Gastroesophageal sphincter (tissue), 4 donors: Measurements from ENCODE around the gene TTC7B. TPM values are rescaled to one million over a fixed set of nuclear protein-coding genes. Genes with fewer than 3 reads are reported as not detected.

Experiments used
- ATAC-seq: fragments of 150-250 bp; one replicate; pipeline ENCODE4 v1.9.1; 2016; ENCODE audit warnings: mild to moderate bottlenecking, moderate library complexity
- H3K27ac ChIP-seq, 4 donors: fragments of 200-600 bp; sonication (generic) in 3 of 4; 1 replicate in 3 of 4; 2 replicates in 1 of 4; pipeline ENCODE4 v1.5.1; 2016 to 2019
- H3K27me3 ChIP-seq: fragments of 200-600 bp; sonication (generic); one replicate; pipeline ENCODE4 v1.5.1; 2019
- H3K36me3 ChIP-seq, 2 donors: fragments of 200-600 bp; sonication (generic); one replicate each; pipeline ENCODE4 v1.5.1; 2019; ENCODE audit warnings: control low read depth in 1 of 2
- H3K4me1 ChIP-seq, 3 donors: fragments of 200-600 bp; sonication (generic); 1 replicate in 2 of 3; 2 replicates in 1 of 3; pipeline ENCODE4 v1.5.1; 2016 to 2019; ENCODE audit warnings: control low read depth in 2 of 3
- H3K4me3 ChIP-seq, 2 donors: fragments of 200-600 bp; sonication (generic); one replicate each; pipeline ENCODE4 v1.5.1; 2019; ENCODE audit warnings: mild to moderate bottlenecking in 1 of 2, moderate library complexity in 1 of 2
- H3K9me3 ChIP-seq, 3 donors: fragments of 200-600 bp; sonication (generic); one replicate each; pipeline ENCODE4 v1.5.1; 2017 to 2019; ENCODE audit warnings: control low read depth in 2 of 3
- EP300 ChIP-seq: sonication (generic); formaldehyde crosslinking; IDR thresholded peaks from one replicate; pipeline ENCODE4 v1.6.1; 2017; ENCODE audit warnings: antibody characterized with exemption, mild to moderate bottlenecking
- POLR2A ChIP-seq, 2 donors: fragments of 450-650 bp; IDR thresholded peaks; one replicate each; pipeline ENCODE4 v1.6.1; 2017; ENCODE audit warnings: antibody characterized with exemption in 2 of 2, mild to moderate bottlenecking in 2 of 2, moderate library complexity in 1 of 2
- POLR2AphosphoS5 ChIP-seq: sonication (generic); formaldehyde crosslinking; IDR thresholded peaks from one replicate; pipeline ENCODE4 v1.6.1; 2017; ENCODE audit warnings: antibody characterized with exemption
- WGBS, 2 donors: methylation state at CpG; one replicate each; pipeline ENCODE4 v1.1.5; 2018; ENCODE audit warnings: low coverage in 1 of 2; 5-methylcytosine and 5-hydroxymethylcytosine counted together
- total RNA-seq, 4 donors: library from RNA; depleted of rRNA; stranded (reverse); fragments of >200 nt; gene quantifications; one replicate each; pipeline ENCODE4 v1.1.0, GENCODE V29; 2016
- TF ChIP-seq, protein P1 (sequence below), 4 experiments: fragments of 200-600 bp in 2 of 4; fragments of 450-650 bp in 2 of 4; sonication (generic) in 1 of 4; IDR thresholded peaks; one replicate each; pipeline ENCODE4 v1.5.1; 2017 to 2019; ENCODE audit warnings: antibody characterized with exemption in 4 of 4, mild to moderate bottlenecking in 2 of 4, moderate library complexity in 2 of 4

TTC7B gene
- total RNA-seq, 4 donors from 2014 or later = 59.0 to 170 (median 64.1) TPM

DNA sequence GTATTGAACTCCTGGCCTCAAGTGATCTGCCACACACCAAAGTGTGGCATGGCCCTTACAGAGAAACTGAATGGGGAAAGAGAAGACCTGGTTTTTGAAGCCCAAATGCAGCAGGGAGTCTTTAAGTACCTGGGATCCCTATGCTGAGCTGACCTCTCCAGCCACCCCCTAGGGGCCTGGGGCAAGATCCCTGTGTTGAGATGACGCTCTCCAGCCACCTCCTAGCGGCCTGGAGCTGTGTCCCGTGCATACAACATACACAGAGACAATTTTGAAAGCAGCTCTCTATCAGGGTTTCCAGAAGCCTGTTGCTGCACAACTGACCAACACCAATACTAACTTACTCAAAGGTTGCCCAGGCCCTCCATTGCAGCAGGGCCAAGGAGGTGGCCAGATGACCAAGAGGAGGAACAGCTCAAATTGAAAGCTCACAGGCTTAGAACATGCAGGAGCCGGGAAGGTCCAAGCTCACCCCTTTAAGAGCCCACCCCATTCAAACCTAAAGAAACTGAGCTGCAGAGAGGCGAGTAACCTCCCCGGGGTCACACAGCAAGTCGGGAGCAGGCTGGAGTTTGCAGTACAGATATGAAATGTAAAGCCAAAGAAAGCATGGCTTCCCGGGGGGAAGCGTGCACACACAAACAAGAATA, 31.5 kb downstream of the TTC7B start:
- Histone ChIP-seq H3K4me1 (no peaks in the 10 kb centered on the region), H3K4me3 (no peak overlapping the region), H3K36me3 (peaks cover 0 to 66% of the 10 kb centered on the region in 2 donors), H3K27ac (no peak overlapping the region), H3K9me3 (no peaks in the 10 kb centered on the region), H3K27me3 (no peaks in the 10 kb centered on the region)
- no peak for TF ChIP-seq EP300
- TF ChIP-seq, protein P1, sequence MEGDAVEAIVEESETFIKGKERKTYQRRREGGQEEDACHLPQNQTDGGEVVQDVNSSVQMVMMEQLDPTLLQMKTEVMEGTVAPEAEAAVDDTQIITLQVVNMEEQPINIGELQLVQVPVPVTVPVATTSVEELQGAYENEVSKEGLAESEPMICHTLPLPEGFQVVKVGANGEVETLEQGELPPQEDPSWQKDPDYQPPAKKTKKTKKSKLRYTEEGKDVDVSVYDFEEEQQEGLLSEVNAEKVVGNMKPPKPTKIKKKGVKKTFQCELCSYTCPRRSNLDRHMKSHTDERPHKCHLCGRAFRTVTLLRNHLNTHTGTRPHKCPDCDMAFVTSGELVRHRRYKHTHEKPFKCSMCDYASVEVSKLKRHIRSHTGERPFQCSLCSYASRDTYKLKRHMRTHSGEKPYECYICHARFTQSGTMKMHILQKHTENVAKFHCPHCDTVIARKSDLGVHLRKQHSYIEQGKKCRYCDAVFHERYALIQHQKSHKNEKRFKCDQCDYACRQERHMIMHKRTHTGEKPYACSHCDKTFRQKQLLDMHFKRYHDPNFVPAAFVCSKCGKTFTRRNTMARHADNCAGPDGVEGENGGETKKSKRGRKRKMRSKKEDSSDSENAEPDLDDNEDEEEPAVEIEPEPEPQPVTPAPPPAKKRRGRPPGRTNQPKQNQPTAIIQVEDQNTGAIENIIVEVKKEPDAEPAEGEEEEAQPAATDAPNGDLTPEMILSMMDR (IDR thresholded peaks at IDR 0.05) = no peak
- no peak for TF ChIP-seq POLR2AphosphoS5
- TF ChIP-seq POLR2A (IDR thresholded peaks at IDR 0.05) = no peak
- WGBS, 2 donors = 66 to 82% methylated on average over 3 to 4 of the region's 9 CpGs
- no peak for ATAC-seq

DNA sequence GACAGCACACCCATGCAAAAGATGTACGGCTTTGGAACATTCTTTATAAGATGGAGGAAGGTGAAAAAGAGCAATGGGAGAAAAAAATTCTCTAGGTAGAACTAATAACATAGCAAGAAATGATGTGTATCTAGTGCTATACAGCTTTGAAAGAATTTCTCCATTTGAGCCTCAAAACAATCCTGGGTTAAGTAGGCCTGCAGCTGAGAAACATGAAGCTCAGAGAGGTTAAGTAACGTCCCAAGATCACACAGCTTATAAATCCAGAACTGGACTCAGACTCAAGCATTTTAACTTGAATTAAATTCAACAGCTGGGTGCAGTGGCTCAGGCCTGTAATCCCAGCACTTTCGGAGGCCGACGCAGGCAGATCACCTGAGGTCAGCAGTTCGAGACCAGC, 32.9 kb downstream of the TTC7B start:
- WGBS, 2 donors = 73 to 100% methylated on average over 2 to 6 of the region's 6 CpGs
- no peaks in the 10 kb centered on the region for H3K9me3 ChIP-seq
- no peak overlapping the region for H3K4me3 ChIP-seq
- H3K27me3 ChIP-seq = no peaks in the 10 kb centered on the region
- TF ChIP-seq, protein P1 (IDR thresholded peaks at IDR 0.05) = no peak
- no peaks in the 10 kb centered on the region for H3K4me1 ChIP-seq
- ATAC-seq = no peak
- H3K27ac ChIP-seq = no peak overlapping the region
- H3K36me3 ChIP-seq = peaks cover 0 to 80% of the 10 kb centered on the region in 2 donors

DNA sequence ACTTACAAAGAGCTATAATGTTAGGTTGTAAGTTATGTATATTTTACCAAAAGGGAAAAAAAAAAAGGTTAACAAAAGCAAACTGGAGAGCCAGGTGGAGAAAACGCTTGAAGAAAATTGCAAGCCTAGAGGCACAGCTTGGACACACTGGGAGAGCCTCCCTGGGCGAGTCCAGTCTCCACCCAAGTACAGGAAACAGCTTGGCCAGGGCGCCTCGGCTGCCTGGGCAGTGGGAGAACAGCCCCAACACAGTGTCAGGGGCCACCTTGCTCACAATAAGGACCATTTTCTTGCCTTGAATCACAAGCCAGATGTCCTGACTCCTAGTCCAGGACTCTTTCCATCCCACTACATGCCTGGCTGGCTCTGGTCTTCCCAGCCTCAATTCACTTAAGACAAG, 33.3 kb downstream of the TTC7B start:
- WGBS, 2 donors = 77 to 82% methylated on average over 2 to 4 of the region's 4 CpGs

DNA sequence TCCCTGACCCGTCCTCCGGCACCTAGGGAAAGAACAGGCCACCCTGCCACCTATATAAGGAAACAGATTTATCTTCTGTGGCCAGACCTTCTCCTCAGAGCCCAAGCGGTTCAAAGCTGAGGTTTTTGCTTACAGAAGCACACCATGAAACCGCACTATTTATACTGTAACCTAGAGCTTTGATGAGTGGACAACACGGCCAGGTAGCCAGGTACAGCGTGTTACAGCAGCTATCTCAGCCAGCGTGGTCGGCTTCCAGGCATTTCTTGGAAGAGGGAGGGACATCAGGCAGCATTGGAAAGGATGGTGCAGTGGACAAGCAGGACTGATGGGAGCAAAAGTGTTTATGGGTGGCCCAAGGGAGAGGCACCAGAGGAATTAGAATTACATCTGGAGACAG, 34.4 kb downstream of the TTC7B start:
- Histone ChIP-seq H3K27ac (no peak overlapping the region), H3K4me3 (no peak overlapping the region), H3K27me3 (no peaks in the 10 kb centered on the region), H3K36me3 (peaks cover 0 to 94% of the 10 kb centered on the region in 2 donors), H3K4me1 (no peaks in the 10 kb centered on the region), H3K9me3 (no peaks in the 10 kb centered on the region)
- ATAC-seq = no peak
- TF ChIP-seq POLR2AphosphoS5 (no peak), POLR2A (IDR thresholded peaks at IDR 0.05) (no peak), EP300 (no peak)
- TF ChIP-seq, protein P1 (IDR thresholded peaks at IDR 0.05) = no peak
- 83% methylated on average over 4 of the region's 8 CpGs; no CpG with 5 or more reads in 1 of the 2 donors for WGBS, 2 donors

More for the DNA sequence above, 33.3 kb downstream of the TTC7B start:
- ATAC-seq = no peak
- peaks cover 0 to 84% of the 10 kb centered on the region in 2 donors for H3K36me3 ChIP-seq
- no peaks in the 10 kb centered on the region for H3K4me1 ChIP-seq
- no peak overlapping the region for H3K4me3 ChIP-seq
- TF ChIP-seq, protein P1 (IDR thresholded peaks at IDR 0.05) = no peak
- TF ChIP-seq EP300 (no peak), POLR2AphosphoS5 (no peak), POLR2A (IDR thresholded peaks at IDR 0.05) (no peak)
- H3K27ac ChIP-seq = no peak overlapping the region
- no peaks in the 10 kb centered on the region for H3K9me3 ChIP-seq
- no peaks in the 10 kb centered on the region for H3K27me3 ChIP-seq

DNA sequence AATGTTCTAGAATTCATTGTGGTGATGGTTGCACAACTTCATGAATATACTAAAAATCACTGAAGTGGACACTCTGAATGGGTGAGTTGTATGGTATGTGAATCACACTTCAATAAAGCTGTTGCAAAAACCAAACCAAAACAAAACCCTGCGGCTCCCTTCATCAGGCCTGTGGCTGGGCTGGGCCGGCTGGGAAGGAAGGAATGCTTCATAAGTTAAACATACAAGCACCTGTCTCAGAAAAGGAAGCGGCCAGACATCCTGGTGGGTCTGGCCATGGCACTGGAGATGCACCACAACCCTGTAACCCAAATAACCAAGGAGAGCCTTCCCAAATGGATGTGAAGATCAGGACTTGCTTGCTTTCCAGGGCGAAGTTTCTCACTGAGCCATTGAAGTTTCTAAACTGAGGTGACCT, 34.9 kb downstream of the TTC7B start:
- Histone ChIP-seq H3K36me3 (peaks cover 0 to 100% of the 10 kb centered on the region in 2 donors), H3K4me1 (no peaks in the 10 kb centered on the region), H3K9me3 (no peaks in the 10 kb centered on the region), H3K27ac (no peak overlapping the region), H3K4me3 (no peak overlapping the region), H3K27me3 (no peaks in the 10 kb centered on the region)
- ATAC-seq = no peak
- 80 to 100% methylated on average over 3 of the region's 4 CpGs for WGBS, 2 donors
- TF ChIP-seq EP300 (no peak), POLR2A (IDR thresholded peaks at IDR 0.05) (no peak), POLR2AphosphoS5 (no peak)
- TF ChIP-seq, protein P1 (IDR thresholded peaks at IDR 0.05) = no peak
